Measurements from ENCODE around the gene PNLDC1.
"Not testable (repeated sequence)": the region's sequence is repeated elsewhere in the genome, so short reads cannot be mapped to it uniquely, and the experiment has no call there.

The PNLDC1 gene

DNA sequence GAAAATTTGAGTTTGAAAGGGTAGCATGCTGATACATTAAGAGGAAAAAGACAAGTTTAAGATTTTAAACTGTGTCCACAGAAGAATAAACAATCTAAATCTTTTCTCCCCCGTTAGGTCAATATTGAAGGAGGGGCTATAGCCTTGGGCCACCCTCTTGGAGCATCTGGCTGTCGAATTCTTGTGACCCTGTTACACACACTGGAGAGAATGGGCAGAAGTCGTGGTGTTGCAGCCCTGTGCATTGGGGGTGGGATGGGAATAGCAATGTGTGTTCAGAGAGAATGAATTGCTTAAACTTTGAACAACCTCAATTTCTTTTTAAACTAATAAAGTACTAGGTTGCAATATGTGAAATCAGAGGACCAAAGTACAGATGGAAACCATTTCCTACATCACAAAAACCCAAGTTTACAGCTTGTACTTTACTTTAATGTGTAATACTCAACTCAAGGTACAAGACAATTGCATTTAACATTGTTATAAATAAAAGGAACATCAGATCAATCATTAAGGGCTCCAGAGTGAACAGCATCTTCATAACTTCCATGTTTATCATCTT is 21.5 kb upstream of the PNLDC1 start:
- no peak for DNase-seq

DNA sequence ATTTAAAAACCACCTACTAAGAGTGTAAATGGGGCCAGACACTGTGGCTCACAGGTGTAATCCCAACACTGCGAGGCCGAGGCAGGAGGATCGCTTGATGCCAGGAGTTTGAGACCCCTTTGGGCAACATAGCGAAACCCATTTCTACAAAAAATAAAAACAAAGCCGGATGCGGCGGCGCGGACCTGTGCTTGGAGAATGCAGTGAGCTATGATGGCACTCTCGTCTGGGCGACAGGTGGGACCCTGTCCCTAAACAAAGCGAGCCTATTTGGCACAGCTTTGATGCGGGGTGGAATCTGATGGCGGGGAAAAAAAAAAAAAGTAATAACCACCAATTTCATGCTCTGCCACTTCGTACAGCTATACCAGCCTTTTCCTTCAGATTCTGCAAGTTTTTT is 11.8 kb upstream of the PNLDC1 start:
- peak; percentile 8 for DNase-seq

DNA sequence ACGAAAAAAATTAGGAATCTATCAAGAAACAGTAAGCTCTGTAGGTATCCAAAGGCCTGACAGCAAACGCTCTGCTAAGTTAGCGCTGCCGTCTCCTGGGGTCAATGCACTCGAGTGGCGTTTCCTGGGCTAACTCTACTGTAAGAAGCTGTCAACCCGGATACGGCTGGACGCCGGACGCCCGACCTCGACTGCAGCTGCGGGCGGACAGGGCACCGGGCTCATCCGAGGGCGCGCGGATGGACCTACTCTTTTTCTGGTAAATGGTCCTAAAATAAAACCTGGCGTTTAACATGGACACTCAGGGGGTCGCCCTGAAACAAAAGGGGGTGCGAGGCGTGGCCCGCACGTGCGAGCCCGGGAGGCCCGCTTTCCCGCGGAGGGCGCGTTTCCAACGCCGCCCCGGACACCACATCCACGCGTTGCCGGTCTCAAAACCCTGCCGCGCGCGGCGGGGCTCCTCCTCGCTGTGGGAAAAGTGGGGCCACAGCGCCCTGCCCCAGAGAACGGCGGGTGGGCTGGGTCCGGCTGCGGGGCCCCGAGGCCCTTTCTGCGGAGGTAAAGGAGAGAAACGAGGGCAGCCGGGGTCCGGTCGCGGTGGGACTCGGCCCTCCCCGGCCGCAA is 11.2 kb upstream of the PNLDC1 start:
- DNase-seq = peak; percentile 49

DNA sequence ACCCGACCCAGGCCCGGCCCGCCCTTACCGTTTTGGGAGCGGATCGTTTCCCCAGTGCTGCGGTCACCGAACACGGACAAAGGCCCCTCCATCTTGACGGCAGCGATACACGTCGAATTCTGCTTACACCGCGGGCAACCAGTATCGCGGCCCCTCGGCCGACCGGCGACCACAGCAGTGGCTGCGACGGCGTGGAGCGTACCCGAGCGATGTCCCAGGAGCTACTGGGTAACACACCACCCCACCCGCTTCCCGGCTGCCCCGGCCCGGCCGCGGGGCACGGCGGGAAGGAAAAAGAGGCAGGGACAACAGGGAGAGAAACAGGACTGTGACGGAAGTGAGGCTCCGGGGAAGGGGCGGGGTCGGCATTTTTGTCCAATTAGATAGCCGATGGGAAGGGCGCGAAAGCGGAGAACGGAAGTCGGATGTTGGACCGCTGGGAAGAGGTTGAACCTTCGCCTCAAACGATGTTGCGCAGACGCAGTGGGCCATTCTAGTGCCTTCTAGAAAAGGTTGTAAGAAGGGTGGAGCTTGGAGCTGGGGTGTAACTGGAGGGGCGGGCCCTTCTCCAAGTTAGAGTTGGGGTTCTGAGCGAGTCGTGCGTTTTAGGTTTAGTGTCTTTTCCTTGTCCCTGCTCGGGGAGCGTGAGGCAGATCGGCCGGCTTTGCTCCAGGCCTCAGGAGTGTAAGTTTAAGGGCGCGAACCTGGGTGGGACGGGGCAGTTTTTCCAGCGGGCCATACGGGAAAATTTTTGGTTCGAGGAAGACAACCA is 10.5 kb upstream of the PNLDC1 start, which contains the start of gene TCP1:
Gene TCP1 (minus strand): TSS at position 226 of the 772 bp plus-strand sequence. CDS start 134 bp downstream, at position 92.
- DNase-seq = peak; percentile 100

DNA sequence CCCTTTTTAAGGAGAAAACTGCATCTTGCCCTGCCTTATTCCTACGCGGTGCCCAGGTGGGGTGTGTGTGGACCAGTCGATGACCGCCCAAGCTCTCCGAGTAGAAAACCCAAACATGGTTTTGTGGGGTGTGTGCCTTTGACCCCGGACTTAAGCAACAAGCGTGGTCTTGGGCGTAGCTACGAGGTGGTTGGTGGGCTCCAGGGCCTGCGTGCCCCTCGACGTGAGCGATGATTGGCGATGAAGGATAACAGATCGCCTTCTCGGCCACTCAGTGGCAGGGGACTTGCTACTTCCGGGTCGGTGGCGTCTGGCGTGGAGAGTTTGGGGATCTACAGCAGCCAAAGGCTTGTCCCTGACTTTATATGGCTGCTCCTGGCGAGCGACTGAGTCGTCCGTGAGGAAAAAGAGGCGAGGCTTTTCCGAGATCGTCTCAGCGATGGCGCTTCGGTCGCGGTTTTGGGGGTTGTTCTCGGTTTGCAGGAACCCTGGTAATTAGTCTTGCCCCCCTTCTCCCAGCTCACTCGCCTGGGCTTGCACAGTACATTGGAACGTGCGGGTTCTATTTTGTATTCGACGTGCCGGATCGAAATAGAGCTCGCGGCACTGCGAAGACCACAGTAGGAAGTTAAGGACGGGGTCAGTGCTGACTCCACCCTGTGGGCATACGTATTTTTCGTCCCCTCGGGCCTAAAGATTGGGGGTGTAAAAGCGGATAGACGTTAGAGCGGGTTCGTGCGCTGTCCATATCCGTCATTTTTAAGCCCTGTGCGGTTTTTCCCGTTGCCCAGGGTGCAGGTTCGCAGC is 9.7 kb upstream of the PNLDC1 start, which contains the start of gene MRPL18:
Gene MRPL18 (plus strand): TSS at position 319 of the 807 bp plus-strand sequence. CDS start 121 bp downstream, at position 440.
- DNase-seq = peak; percentile 98

DNA sequence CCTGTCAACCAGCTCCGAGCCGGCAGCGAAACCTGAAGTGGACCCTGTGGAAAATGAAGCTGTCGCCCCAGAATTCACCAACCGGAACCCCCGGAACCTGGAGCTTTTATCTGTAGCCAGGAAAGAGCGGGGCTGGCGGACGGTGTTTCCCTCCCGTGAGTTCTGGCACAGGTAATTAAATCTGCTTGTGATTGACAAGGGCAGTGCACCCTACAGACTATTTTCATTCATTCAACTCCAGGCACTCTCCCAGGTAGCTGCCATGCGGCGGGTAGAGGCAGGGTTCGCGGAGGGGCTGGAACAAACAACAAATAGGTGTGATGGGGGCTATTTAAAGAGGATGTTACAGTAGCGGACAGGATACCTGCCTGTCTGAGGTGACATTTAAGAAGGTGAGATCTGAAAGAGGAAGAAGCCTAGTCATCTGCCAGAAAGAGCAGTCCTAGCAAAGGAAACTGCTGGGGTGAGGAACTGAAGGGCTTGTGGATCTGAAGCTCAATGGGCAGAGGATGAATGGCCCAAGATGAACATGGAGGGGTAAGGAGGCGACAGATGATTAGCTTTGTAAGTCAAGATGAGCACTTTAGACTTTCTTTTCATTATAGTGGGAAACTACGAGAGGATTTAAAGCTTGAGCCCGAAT is 9.0 kb upstream of the PNLDC1 start:
- DNase-seq = no peak

DNA sequence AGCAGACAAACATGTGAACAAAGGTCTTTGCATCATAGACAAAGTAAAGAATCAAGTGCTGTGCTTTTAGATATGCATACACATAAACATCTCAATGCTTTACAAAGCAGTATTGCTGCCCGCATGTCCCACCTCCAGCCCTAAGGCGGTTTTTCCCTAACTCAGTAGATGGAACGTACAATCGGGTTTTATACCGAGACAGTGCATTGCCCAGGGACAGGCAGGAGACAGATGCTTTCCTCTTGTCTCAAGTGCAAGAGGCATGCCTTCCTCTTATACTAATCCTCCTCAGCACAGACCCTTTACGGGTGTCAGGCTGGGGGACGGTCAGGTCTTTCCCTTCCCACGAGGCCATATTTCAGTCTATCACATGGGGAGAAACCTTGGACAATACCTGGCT is 5.1 kb upstream of the PNLDC1 start:
- not testable (repeated sequence) for DNase-seq

DNA sequence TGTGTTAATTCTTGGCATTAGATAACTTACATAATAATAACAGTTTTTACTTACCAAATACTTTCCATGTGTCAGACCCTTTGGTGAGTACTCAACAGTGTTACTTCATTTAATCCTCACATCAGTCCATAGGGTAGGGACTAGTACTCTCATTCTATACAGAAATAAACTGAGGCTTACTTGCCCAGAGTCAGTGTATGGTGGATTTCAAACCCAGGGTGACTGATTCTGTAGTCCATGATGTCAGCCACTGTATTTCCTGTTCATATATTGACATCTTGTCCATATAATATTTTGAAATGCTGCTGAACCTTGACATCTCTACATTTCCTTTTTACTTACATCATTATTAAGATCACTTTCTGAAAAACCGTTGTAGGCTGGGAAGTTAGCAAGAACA is 2.5 kb upstream of the PNLDC1 start:
- DNase-seq = no peak

DNA sequence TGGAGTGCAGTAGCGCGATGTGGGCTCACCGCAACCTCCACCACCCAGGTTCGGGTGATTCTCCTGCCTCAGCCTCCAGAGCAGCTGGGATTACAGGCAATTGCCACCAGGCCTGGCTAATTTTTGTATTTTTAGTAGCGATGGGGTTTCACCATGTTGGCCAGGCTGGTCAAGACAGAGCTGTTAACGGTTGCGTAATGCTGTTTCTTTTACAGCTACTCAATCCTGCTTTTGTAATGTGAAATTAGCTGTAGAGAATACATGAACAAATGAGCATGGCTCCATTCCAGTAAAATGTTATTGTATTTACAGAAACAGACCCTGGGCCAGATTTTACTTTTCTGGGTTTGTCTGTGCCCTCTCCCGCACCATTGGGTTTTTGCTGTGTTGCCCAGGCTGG is 1.9 kb downstream of the PNLDC1 start:
- no peak for DNase-seq

DNA sequence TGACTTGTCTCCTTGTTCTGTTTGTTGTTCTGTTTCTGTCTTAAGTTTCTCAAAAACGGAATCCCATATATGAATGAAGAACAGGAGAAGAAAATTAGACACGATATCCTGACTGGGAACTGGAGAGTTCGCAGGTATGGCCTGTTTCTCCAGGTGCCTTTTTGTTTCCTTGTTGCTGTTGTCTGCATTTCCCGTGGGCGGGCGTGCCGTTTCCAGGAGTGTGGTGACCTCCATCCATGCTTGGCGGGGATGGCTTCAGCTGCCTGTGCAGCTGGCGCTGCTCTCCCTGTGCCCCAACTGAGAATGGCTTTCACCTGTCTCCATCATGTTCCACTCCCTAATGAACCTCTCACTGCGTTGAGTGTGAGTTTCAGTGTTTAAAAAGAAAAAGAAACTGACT is 4.4 kb downstream of the PNLDC1 start:
- no peak for DNase-seq

DNA sequence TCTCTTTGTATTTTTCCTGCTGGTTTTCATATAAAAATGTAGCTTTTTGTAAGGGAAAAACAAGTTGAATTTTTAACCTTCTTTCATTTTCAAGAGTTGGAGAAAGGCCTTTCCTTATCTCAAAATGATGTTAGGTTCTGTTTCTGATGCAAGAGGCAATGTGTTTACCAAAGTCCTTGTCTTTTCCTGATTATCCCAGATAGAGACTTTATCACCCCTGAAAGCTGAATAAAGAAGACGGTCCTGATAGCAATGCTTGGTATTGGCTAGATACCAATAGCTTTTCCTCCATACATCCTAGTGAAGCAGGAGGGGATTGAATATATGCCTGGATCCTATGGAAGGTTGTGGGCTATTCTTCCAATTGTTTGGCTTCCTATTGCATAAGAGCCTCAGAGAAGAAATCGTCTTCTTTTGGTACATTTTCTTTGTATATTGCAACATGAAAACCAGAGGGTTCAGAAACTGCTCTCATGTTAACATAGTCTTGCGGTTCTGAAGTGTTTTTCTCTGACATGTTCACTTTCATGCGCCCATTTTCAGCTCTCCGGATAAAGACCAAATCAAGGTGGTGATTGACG is 5.5 kb downstream of the PNLDC1 start:
- no peak for DNase-seq

DNA sequence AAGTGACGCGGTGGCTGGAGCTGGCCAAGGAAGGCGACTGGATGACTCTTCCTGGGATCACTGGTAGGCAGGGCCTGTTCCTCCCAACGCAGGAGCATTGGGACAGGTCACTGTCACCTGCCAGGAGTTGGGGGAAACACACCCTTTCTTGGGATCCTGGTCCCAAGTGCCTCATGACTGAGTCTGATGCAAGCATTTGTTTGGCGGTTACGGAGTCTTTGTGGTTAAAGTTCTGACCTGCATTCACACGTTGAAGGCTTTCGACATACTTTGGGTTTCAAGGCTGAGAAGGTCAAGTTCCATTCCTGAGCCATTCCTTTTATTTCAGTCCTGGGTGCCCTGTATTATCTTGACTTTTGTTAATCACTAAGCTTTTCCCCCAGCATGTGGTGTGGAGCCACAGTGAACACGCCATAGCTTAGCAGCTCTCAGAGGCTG is 6.0 kb downstream of the PNLDC1 start:
- no peak for DNase-seq

DNA sequence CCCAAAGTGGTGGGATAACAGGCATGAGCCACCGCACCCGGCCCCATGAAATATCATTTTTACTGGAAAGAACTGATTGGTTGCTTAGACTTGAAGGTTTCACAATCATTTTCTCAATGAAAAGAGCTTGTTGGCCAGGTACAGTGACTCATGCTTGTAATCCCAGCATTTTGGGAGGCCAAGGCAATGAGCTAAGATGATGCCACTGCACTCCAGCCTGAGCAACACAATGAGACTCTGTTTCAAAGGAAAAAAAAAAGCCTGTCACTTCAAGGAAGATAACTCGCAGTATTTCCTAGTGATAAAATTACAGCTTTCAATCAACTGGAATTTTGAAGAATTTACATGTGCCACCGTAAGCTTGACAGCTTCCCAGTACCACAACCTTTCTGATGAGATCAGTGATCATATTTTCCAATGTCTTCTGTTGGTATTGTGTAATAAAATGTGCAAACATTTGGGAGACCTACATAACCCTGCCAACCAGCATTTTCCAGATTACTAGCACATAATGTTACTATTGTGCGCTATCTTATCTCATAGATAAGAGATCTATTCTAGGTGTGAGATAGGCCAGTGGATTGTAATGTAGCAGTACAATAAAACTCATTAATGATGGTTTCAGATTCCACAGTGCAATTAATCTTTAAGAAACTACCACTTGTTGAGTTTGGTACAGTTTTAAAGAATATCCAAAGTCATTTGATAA is 7.2 kb downstream of the PNLDC1 start:
- no peak for DNase-seq

DNA sequence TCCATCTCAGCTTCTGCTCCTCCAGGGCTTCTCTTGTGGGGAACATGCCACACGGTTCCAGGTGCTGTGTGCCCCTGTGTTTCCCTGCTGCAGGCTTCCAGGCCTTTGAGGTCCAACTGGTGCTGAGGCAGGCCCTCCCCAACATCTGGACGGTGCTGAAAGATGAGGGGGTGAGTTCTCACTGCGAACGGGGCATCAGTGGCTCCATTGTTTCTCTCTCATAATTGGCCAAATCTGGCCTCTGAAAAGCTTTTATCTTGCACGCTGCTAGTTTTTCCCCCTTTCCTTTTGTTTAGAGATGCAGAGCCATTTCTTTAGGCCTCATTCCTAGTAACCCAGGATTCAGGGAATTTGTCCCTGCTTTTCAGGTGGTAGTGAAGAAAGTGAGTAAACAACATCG is 8.6 kb downstream of the PNLDC1 start:
- DNase-seq = no peak

DNA sequence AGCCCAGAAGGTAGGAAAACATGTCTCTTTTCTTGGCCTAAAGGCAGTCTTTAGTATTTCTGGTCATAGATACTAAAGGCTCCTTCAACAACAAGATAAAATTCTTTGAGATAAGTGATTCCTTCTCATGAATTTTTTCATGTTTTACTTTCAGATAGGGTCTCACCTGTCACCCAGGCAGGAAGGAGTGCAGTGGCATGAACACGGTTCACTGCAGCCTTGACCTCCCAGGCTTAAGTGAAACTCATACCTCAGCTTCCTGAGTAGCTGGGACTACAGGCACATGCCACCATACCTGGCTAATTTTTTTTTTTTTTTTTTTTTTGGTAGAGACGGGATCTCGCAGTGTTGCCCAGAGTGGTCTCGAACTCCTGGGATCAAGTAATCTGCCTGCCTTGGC is 9.1 kb downstream of the PNLDC1 start:
- no peak for DNase-seq

DNA sequence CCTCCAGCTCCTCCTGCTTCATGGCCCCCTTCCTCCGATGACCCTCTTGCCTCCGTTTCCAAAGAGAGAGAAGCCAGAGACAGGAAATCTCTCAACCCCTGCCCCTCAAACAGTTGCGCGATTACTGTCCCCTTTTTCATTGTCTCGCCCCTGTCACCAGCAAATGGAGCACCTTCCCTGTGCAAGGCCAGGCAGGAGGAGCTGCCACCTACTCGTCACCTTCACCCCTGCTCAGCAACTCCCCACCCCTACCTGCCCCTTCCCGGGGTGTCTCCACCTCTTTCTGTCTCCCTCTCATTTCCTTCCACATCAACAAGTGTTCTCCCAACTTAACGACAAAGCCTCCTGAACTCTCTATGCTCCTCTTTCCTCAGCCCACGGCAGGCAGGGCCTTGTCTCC is 13.7 kb downstream of the PNLDC1 start:
- DNase-seq = no peak

DNA sequence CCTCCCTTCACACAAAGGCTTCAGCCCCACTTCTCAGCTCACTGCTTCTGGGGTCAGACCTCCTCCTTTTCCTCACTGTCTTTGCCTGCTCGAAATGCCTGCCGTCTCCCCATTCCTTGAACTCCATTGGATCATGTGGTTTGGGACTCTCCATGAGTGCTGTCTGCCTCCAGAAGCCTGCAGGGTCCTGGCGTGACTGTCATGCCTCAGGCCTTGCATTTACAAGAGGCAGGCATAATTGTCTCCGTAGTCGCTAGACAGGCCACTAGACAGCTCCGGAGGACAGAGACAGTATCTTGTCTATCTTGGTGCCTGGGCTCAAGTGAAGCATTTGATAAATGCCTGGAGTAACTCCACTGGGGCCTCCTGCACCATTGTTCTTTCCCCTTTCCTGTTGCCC is 15.3 kb downstream of the PNLDC1 start:
- DNase-seq = peak; percentile 22

DNA sequence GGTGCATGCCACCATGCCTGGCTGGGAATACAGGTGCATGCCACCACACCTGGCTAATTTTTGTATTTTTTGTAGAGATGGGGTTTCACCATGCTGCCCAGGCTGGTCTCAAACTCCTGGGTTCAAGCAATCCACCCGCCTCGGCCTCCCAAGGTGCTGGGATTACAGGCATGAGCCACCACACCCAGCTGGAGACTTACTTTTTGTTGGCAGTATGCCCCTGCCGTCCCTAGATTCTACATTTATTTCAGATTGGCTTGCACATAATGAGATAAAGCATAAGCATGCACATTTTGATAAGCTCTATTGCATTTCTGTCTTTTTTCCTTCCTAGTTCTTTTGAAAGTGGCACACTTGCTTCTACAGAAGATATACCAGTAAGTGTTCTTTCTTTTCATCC is 16.7 kb downstream of the PNLDC1 start:
- DNase-seq = not testable (repeated sequence)

DNA sequence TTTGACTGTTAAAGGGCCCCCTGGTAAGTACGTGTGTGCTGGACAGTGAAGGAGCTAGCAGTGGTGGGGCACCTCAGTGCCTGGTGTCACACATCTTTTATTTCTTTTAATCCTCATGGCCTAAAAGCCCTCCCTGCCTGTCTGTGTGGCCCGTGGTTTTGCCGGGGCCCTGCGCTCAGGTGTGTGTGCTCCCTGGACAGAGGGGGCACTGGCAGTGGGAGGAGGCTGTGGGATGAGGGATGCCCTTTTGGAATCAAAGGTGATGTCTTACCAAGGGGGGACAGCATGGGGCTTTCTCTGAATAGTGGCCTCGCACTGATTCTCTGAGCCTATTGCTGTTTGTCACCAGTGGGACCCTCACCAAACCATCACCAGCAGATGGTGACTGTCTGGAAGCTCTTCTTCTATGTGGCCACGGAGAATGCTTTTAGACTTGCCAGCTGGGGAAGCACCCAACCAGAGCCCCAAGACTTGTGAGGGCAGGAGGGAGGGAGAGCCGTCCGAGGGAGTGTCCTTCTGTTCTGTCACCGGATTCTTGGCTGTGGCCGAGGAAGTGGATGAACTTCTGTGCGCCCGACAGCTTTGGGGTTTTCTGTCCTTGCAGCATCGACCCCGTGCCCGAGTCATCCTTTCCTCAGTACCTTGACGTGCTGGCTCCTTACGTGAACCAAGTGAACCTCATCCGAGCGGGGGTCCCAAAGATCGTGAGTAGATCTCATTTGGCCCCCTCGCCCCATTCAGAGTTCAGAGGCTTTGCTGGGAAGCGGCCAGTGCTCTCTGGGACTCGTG is 18.1 kb downstream of the PNLDC1 start:
- no peak for DNase-seq

DNA sequence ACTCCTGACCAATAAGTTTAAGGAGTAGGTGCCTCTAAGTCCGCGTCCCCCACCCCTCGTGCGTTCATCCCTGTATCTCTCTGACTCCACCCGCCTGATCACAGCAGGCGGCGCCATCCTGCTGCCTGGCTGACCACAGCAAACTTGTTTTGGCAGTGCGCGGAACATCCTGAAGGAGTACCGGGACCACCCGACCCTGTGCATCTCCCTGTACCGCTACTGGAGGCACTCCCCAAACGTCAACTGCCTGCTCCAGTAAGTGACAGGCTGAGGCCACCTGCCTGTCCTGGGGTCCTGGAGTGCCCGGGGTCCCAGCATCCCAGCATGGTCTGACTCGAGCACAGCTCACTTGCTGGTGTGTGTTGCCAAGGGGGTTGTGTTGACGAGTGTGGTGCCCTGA is 19.0 kb downstream of the PNLDC1 start:
- no peak for DNase-seq
